Measurements from ENCODE around the gene FADS3.

Gene FADS3

GRCh38 chr11:61874853-61875252, 16.5 kb downstream of the FADS3 start:
- DNase-seq = no peak

GRCh38 chr11:61874377-61874809, 17.0 kb downstream of the FADS3 start:
- DNase-seq = no peak

GRCh38 chr11:61873588-61874376, 17.6 kb downstream of the FADS3 start:
- DNase-seq = no peak

- no peak for DNase-seq
Measured at GRCh38 chr11:61872935-61873565, 18.3 kb downstream of the FADS3 start.

GRCh38 chr11:61871158-61871597, 20.2 kb downstream of the FADS3 start:
- DNase-seq = no peak

- no peak for DNase-seq
Measured at GRCh38 chr11:61870541-61871031, 20.8 kb downstream of the FADS3 start.

- no peak for DNase-seq
Measured at GRCh38 chr11:61869708-61870451, 21.5 kb downstream of the FADS3 start.

- no peak for DNase-seq
Measured at GRCh38 chr11:61869429-61869707, 22.0 kb downstream of the FADS3 start.

GRCh38 chr11:61868571-61869428, 22.5 kb downstream of the FADS3 start:
- DNase-seq = no peak

GRCh38 chr11:61866958-61867343, 24.4 kb downstream of the FADS3 start:
- no peak for DNase-seq

- no peak for DNase-seq
Measured at GRCh38 chr11:61866231-61866957, 25.0 kb downstream of the FADS3 start.

GRCh38 chr11:61864814-61865775, 26.2 kb downstream of the FADS3 start:
- DNase-seq = no peak

- DNase-seq = no peak
Measured at GRCh38 chr11:61863548-61864081, 27.7 kb downstream of the FADS3 start.

GRCh38 chr11:61862714-61863547, 28.4 kb downstream of the FADS3 start:
- no peak for DNase-seq

GRCh38 chr11:61861634-61862033, 29.7 kb downstream of the FADS3 start:
- no peak for DNase-seq

GRCh38 chr11:61860054-61860903, 31.1 kb downstream of the FADS3 start:
- DNase-seq = no peak

- no peak for DNase-seq
Measured at GRCh38 chr11:61855939-61856680, 35.2 kb downstream of the FADS3 start.
